HG03097 (cell line): ENCODE measurements around the gene PNLIPRP3.

Experiments
- ATAC-seq: cut with Tn5 transposase; IDR thresholded peaks from one replicate; pipeline ENCODE4 v1.9.1; 2021; ENCODE audit not compliant: unreplicated experiment, low FRiP score

The PNLIPRP3 gene

GRCh38 chr10:116489460-116489859 is 61.8 kb downstream of the PNLIPRP3 start:
- ATAC-seq, result no peak

- no peak for ATAC-seq
These were observed 62.5 kb downstream of the PNLIPRP3 start for GRCh38 chr10:116490028-116490662.

GRCh38 chr10:116504786-116505185 is 77.1 kb downstream of the PNLIPRP3 start:
- no peak for ATAC-seq

- ATAC-seq, result no peak
These were observed 82.9 kb downstream of the PNLIPRP3 start for GRCh38 chr10:116510565-116510964.

GRCh38 chr10:116511365-116511764 is 83.7 kb downstream of the PNLIPRP3 start:
- no peak for ATAC-seq

GRCh38 chr10:116521424-116522290 is 94.0 kb downstream of the PNLIPRP3 start:
- no peak for ATAC-seq

- ATAC-seq, result no peak
These were observed 95.2 kb downstream of the PNLIPRP3 start for GRCh38 chr10:116522803-116523381.

- no peak for ATAC-seq
These were observed 97.1 kb downstream of the PNLIPRP3 start for GRCh38 chr10:116524736-116525135.

- no peak for ATAC-seq
These were observed 98.6 kb downstream of the PNLIPRP3 start for GRCh38 chr10:116526219-116526618.
